HepG2 (cell line): ENCODE results near the gene CACNA2D1. TPM values are rescaled to one million over a fixed set of nuclear protein-coding genes. Genes with fewer than 3 reads are reported as not detected.

Experiments
- ATAC-seq: fragments of 200-7000 bp; cut with Tn5 transposase; 3 replicates; pipeline ENCODE4 v1.9.1; 2020; ENCODE audit warnings: mild to moderate bottlenecking, moderate library complexity
- BruUV-seq: library from RNA; stranded (reverse); fragments of 400-500 nt; replicated peaks from 2 replicates; lab custom pipeline; 2021; lab: Mats Ljungman, UMichigan
- CTCF ChIA-PET: fragments of 300-600 bp; formaldehyde crosslinking; extraction: SDS; loops from one replicate; lab custom pipeline; 2021; ENCODE audit warnings: low total read pairs, inconsistent platforms, low intra/inter-chr PET ratio; lab: Yijun Ruan, JAX
- POLR2A ChIA-PET: fragments of 350-600 bp; sonication (Branson Sonifier 250); formaldehyde crosslinking; loops from one replicate; lab custom pipeline; 2020; ENCODE audit warnings: antibody characterized with exemption, inconsistent platforms; lab: Yijun Ruan, JAX
- DNase-seq: peaks from one replicate; pipeline ENCODE4 v3.0.0-alpha.2; 2015; ENCODE audit warnings: low spot score
- FAIRE-seq: peaks from 3 replicates; lab custom pipeline; 2011; peaks lifted over from hg19 to GRCh38; lab: Jason Lieb, UNC
- H2AFZ ChIP-seq: one replicate; pipeline ENCODE4 v1.6.1; 2011; ENCODE audit warnings: low read length, inconsistent platforms
- H3K27ac ChIP-seq: fragments of 300-600 bp; 3 replicates; pipeline ENCODE4 v1.8.0; 2011; ENCODE audit warnings: mixed run types, mild to moderate bottlenecking, mixed read lengths, low read length, inconsistent platforms; ENCODE audit not compliant: insufficient read depth; ENCODE audit errors: extremely low read length
- H3K27me3 ChIP-seq, 2 experiments: fragments of 200-600 bp in 1 of 2; 2 replicates in 1 of 2; 3 replicates in 1 of 2; pipeline versions ENCODE4 v1.6.0 to v1.8.0; 2011; ENCODE audit warnings: low read length in 2 of 2, mild to moderate bottlenecking in 2 of 2, moderate library complexity in 2 of 2, inconsistent platforms in 1 of 2; ENCODE audit not compliant: insufficient read depth in 2 of 2, control insufficient read depth in 1 of 2
- H3K36me3 ChIP-seq, 2 experiments: fragments of 200-600 bp in 1 of 2; replicated peaks in 1 of 2; 2 replicates in 1 of 2; 3 replicates in 1 of 2; pipeline versions ENCODE4 v1.5.1 to v1.8.0; 2011; ENCODE audit warnings: low read length in 2 of 2, inconsistent platforms in 1 of 2; ENCODE audit not compliant: insufficient read depth in 2 of 2, control insufficient read depth in 1 of 2
- H3K4me1 ChIP-seq: 2 replicates; pipeline ENCODE4 v1.5.1; 2012; ENCODE audit warnings: low read length, inconsistent platforms; ENCODE audit not compliant: insufficient read depth
- H3K4me2 ChIP-seq: 2 replicates; pipeline ENCODE4 v1.6.0; 2011; ENCODE audit warnings: low read depth, low read length, inconsistent platforms
- H3K4me3 ChIP-seq, 3 experiments: fragments of 200-600 bp in 1 of 3; sonication (generic), shearing (Covaris generic) in 1 of 3; replicated peaks in 1 of 3; 2 replicates each; pipeline ENCODE4 v1.5.1; 2011 to 2016; ENCODE audit warnings: low read length in 3 of 3, inconsistent platforms in 2 of 3, low read depth in 2 of 3, mild to moderate bottlenecking in 2 of 3, control low read depth in 1 of 3, mixed read lengths in 1 of 3; ENCODE audit not compliant: insufficient read depth in 1 of 3
- H3K79me2 ChIP-seq: one replicate; pipeline ENCODE4 v1.6.1; 2011; ENCODE audit warnings: low read length, inconsistent platforms; ENCODE audit not compliant: insufficient read depth
- H3K9ac ChIP-seq: 2 replicates; pipeline ENCODE4 v1.6.0; 2011; ENCODE audit warnings: mild to moderate bottlenecking, low read depth, low read length, inconsistent platforms; ENCODE audit not compliant: insufficient read depth
- H3K9me3 ChIP-seq: 2 replicates; pipeline ENCODE4 v1.5.1; 2012; ENCODE audit warnings: mild to moderate bottlenecking, low read length
- H4K20me1 ChIP-seq: 2 replicates; pipeline ENCODE4 v1.6.0; 2011; ENCODE audit warnings: inconsistent platforms, mild to moderate bottlenecking, low read length, moderate library complexity; ENCODE audit not compliant: insufficient read depth
- CTCF ChIP-seq: sonication (generic); formaldehyde crosslinking; IDR thresholded peaks from 2 replicates; pipeline ENCODE4 v1.5.0; 2020; ENCODE audit warnings: mild to moderate bottlenecking, missing genetic modification reagents, moderate library complexity
- FOSL2 ChIP-seq: sonication (generic); formaldehyde crosslinking; IDR thresholded peaks from 2 replicates; pipeline ENCODE4 v1.4.0; 2020; ENCODE audit warnings: missing genetic modification reagents
- HIC2 ChIP-seq: sonication (generic); formaldehyde crosslinking; IDR thresholded peaks from 2 replicates; pipeline ENCODE4 v1.9.0; 2022; ENCODE audit warnings: low read depth, missing genetic modification reagents
- JUND ChIP-seq: sonication (generic); formaldehyde crosslinking; IDR thresholded peaks from 2 replicates; pipeline ENCODE4 v1.8.0; 2022; ENCODE audit warnings: mild to moderate bottlenecking, missing genetic modification reagents
- MTF1 ChIP-seq: sonication (generic); formaldehyde crosslinking; IDR thresholded peaks from 2 replicates; pipeline ENCODE4 v1.5.0; 2020; ENCODE audit warnings: missing genetic modification reagents
- SAFB2 ChIP-seq: sonication (generic); formaldehyde crosslinking; IDR thresholded peaks from 2 replicates; pipeline ENCODE4 v1.5.1; 2020; ENCODE audit warnings: missing genetic modification reagents, low read depth, mild to moderate bottlenecking, borderline replicate concordance
- SMC3 ChIP-seq: IDR thresholded peaks from 2 replicates; pipeline ENCODE4 v1.6.1; 2011; ENCODE audit warnings: low read length, improper control_type of control experiment
- STAG1 ChIP-seq: sonication (generic); formaldehyde crosslinking; IDR thresholded peaks from 2 replicates; pipeline ENCODE4 v1.4.0; 2020; ENCODE audit warnings: missing genetic modification reagents
- THRA ChIP-seq: sonication (generic); formaldehyde crosslinking; IDR thresholded peaks from 2 replicates; pipeline ENCODE4 v1.4.0; 2020; ENCODE audit warnings: missing genetic modification reagents, borderline replicate concordance
- ZNF451 ChIP-seq: sonication (generic); formaldehyde crosslinking; IDR thresholded peaks from 2 replicates; pipeline ENCODE4 v1.5.0; 2020; ENCODE audit warnings: mild to moderate bottlenecking, missing genetic modification reagents
- ZNF850 ChIP-seq: sonication (generic); formaldehyde crosslinking; conservative IDR thresholded peaks from 2 replicates; pipeline ENCODE4 v1.9.0; 2021; ENCODE audit warnings: mild to moderate bottlenecking, missing genetic modification reagents
- WGBS: methylation state at CpG from one replicate; pipeline ENCODE4 v1.1.6; 2017; ENCODE audit warnings: low lambda C conversion rate; 5-methylcytosine and 5-hydroxymethylcytosine counted together
- in situ Hi-C: cut with HindIII; loops from 2 replicates; pipeline ENCODE4 v1.10.0; 2017; ENCODE audit warnings: low pct_unique_long_range_greater_than_20kb; ENCODE audit not compliant: extremely low pct_ligation_motif_present
- intact Hi-C: fragments of 100-400 bp; cut with micrococcal nuclease; formaldehyde crosslinking; loops from one replicate; pipeline ENCODE4 v1.10.0; 2022; ENCODE audit not compliant: unreplicated experiment
- polyA plus RNA-seq, 8 experiments: library from polyadenylated mRNA; depleted of rRNA in 3 of 8; stranded (reverse) in 7 of 8; unstranded in 1 of 8; fragments of >200 nt; fragmentation: Illumina TruSeq in 4 of 8; extraction: Trizol in 4 of 8; gene quantifications; 2 replicates each; pipeline versions ENCODE4 v1.2.1 to v1.2.3, GENCODE V29; 2011 to 2016; ENCODE audit warnings: low read depth in 4 of 8, missing spikeins in 1 of 8, mixed read lengths in 1 of 8; ENCODE audit not compliant: insufficient read depth in 1 of 8
- total RNA-seq, 5 experiments: library from RNA; depleted of rRNA; stranded (reverse); fragments of >200 nt; fragmentation: Illumina TruSeq; extraction: Trizol; gene quantifications; 2 replicates each; pipeline ENCODE4 v1.2.3, GENCODE V29; 2016; ENCODE audit warnings: low read depth in 1 of 5

CACNA2D1 gene
- total and polyA plus RNA-seq, 2 of the 13 experiments (the other 11 are each of a cell fraction or from before 2014, with no cell fraction given), result not detected

GRCh38 chr7:82234457-82235049 lies 209.0 kb downstream of the CACNA2D1 start:
- no TSS peak for BruUV-seq
- no peak for ATAC-seq
- no peak for FAIRE-seq
- POLR2A ChIA-PET, result no interaction called here
- Histone ChIP-seq H3K4me2 (no peak overlapping the region), H4K20me1 (no peaks in the 10 kb centered on the region), H3K9me3 (no peaks in the 10 kb centered on the region), H2AFZ (no peak overlapping the region), H3K27me3 (no peaks in the 10 kb centered on the region), H3K9ac (no peak overlapping the region), H3K36me3 (no peaks in the 10 kb centered on the region), H3K79me2 (no peaks in the 10 kb centered on the region), H3K27ac (no peak overlapping the region), H3K4me1 (no peaks in the 10 kb centered on the region), H3K4me3 (no peak overlapping the region)
- WGBS, result 24% methylated on average over 4 of the region's 4 CpGs
- TF ChIP-seq THRA (CRISPR knock-in tag), result no peak
- TF ChIP-seq FOSL2, result no peak
- no peak for TF ChIP-seq HIC2 (CRISPR knock-in tag)
- peak; percentile 45 for TF ChIP-seq STAG1 (CRISPR knock-in tag)
- TF ChIP-seq SMC3, result peak; percentile 42; the same call in 1 of the 2 replicates
- TF ChIP-seq ZNF850 (CRISPR knock-in tag), result no peak
- TF ChIP-seq ZNF451 (CRISPR knock-in tag), result no peak
- TF ChIP-seq CTCF (CRISPR knock-in tag), result peak; percentile 39
- no peak for TF ChIP-seq JUND (CRISPR knock-in tag)
- no peak for TF ChIP-seq MTF1
- no peak for TF ChIP-seq SAFB2 (CRISPR knock-in tag)
- in situ Hi-C loops, result loop anchor here (10.0 kb wide), 1 partner anchor 490 kb away; no protein-coding TSS in a partner anchor
- DNase-seq, result peak; percentile 16
- intact Hi-C loops, result loop anchor here (1.0 to 10.0 kb wide), 3 partner anchors 250 to 495 kb away; no protein-coding TSS in a partner anchor
- CTCF ChIA-PET, result interaction anchor here (1.1 to 1.3 kb wide), 3 partner anchors 338 to 492 kb away, joined by 4 to 5 read pairs (median 4); no protein-coding TSS in a partner anchor
